Measurements from ENCODE around the gene LCE7A. TPM values are rescaled to one million over a fixed set of nuclear protein-coding genes. Genes with fewer than 3 reads are reported as not detected.

The LCE7A gene
- polyA plus RNA-seq, 3 donors = not detected

- no peak for DNase-seq
Observed at GRCh38 chr1:152880316-152880715, 20.5 kb downstream of the LCE7A start.

GRCh38 chr1:152880907-152881306 lies 21.1 kb downstream of the LCE7A start:
- DNase-seq = no peak

- no peak for DNase-seq
Observed at GRCh38 chr1:152884085-152884484, 24.3 kb downstream of the LCE7A start.

GRCh38 chr1:152884506-152884905 lies 24.7 kb downstream of the LCE7A start:
- DNase-seq = no peak

- DNase-seq = no peak
Observed at GRCh38 chr1:152884966-152885624, 25.3 kb downstream of the LCE7A start.

GRCh38 chr1:152886085-152886484 lies 26.3 kb downstream of the LCE7A start:
- DNase-seq = no peak

GRCh38 chr1:152886758-152887409 lies 27.1 kb downstream of the LCE7A start:
- DNase-seq = no peak

GRCh38 chr1:152888126-152888525 lies 28.3 kb downstream of the LCE7A start:
- no peak for DNase-seq

GRCh38 chr1:152899027-152899426 lies 39.2 kb downstream of the LCE7A start:
- DNase-seq = no peak

- DNase-seq = no peak
Observed at GRCh38 chr1:152899883-152900282, 40.1 kb downstream of the LCE7A start.

GRCh38 chr1:152901631-152902030 lies 41.8 kb downstream of the LCE7A start:
- DNase-seq = no peak

GRCh38 chr1:152902636-152903035 lies 42.8 kb downstream of the LCE7A start:
- DNase-seq = peak; percentile 43

- no peak for DNase-seq
Observed at GRCh38 chr1:152904688-152905440, 45.1 kb downstream of the LCE7A start.

GRCh38 chr1:152906023-152906565 lies 46.3 kb downstream of the LCE7A start:
- DNase-seq = no peak

GRCh38 chr1:152907686-152908601 lies 48.1 kb downstream of the LCE7A start, which contains the start of gene IVL:
Gene IVL (plus strand): TSS chr1:152908546. CDS start chr1:152909798, 1,252 bp downstream.
- DNase-seq = no peak

- DNase-seq = no peak
Observed at GRCh38 chr1:152909206-152909605, 49.4 kb downstream of the LCE7A start.

Other genes starting within 250 kb of the LCE7A start
- gene LCE3B, start 246.2 kb upstream of the LCE7A start, polyA plus RNA-seq (ENCODE audit: insufficient read length in 3 of 3) = not detected
- not detected for gene LCE3A, start 236.9 kb upstream of the LCE7A start, polyA plus RNA-seq (ENCODE audit: insufficient read length in 3 of 3)
- not detected for gene LCE2D, start 196.6 kb upstream of the LCE7A start, polyA plus RNA-seq (ENCODE audit: insufficient read length in 3 of 3)
- not detected for gene LCE2C, start 184.7 kb upstream of the LCE7A start, polyA plus RNA-seq (ENCODE audit: insufficient read length in 3 of 3)
- not detected for gene LCE2B, start 173.9 kb upstream of the LCE7A start, polyA plus RNA-seq (ENCODE audit: insufficient read length in 3 of 3)
- not detected for gene LCE2A, start 161.7 kb upstream of the LCE7A start, polyA plus RNA-seq (ENCODE audit: insufficient read length in 3 of 3)
- gene LCE4A, start 151.8 kb upstream of the LCE7A start, polyA plus RNA-seq (ENCODE audit: insufficient read length in 3 of 3) = not detected
- gene KPRP, start 102.0 kb upstream of the LCE7A start, polyA plus RNA-seq (ENCODE audit: insufficient read length in 3 of 3) = not detected
- not detected for gene LCE1F, start 84.9 kb upstream of the LCE7A start, polyA plus RNA-seq (ENCODE audit: insufficient read length in 3 of 3)
- gene LCE1E, start 73.7 kb upstream of the LCE7A start, polyA plus RNA-seq (ENCODE audit: insufficient read length in 3 of 3) = not detected
- gene LCE1D, start 63.3 kb upstream of the LCE7A start, polyA plus RNA-seq (ENCODE audit: insufficient read length in 3 of 3) = not detected
- gene LCE1C, start 53.3 kb upstream of the LCE7A start, polyA plus RNA-seq (ENCODE audit: insufficient read length in 3 of 3) = not detected
- gene LCE1B, start 48.0 kb upstream of the LCE7A start, polyA plus RNA-seq (ENCODE audit: insufficient read length in 3 of 3) = not detected
- not detected for gene LCE1A, start 32.5 kb upstream of the LCE7A start, polyA plus RNA-seq (ENCODE audit: insufficient read length in 3 of 3)
- gene LCE6A, start 17.1 kb upstream of the LCE7A start, polyA plus RNA-seq (ENCODE audit: insufficient read length in 3 of 3) = not detected
- gene SMCP, start 18.3 kb downstream of the LCE7A start, polyA plus RNA-seq (ENCODE audit: insufficient read length in 3 of 3) = not detected
- gene IVL, start 48.5 kb downstream of the LCE7A start, polyA plus RNA-seq (ENCODE audit: insufficient read length in 3 of 3) = under 1 TPM; 0.16 to 0.36 (median 0.21) TPM
- not detected for gene SPRR5, start 87.2 kb downstream of the LCE7A start, polyA plus RNA-seq (ENCODE audit: insufficient read length in 3 of 3)
- gene SPRR4, start 110.7 kb downstream of the LCE7A start, polyA plus RNA-seq (ENCODE audit: insufficient read length in 3 of 3) = not detected
- not detected for gene SPRR1A, start 124.1 kb downstream of the LCE7A start, polyA plus RNA-seq (ENCODE audit: insufficient read length in 3 of 3)
- gene SPRR3, start 141.8 kb downstream of the LCE7A start, polyA plus RNA-seq (ENCODE audit: insufficient read length in 3 of 3) = under 1 TPM in 1 of 3 donors, not detected in 2; 0.23 TPM
- gene SPRR1B, start 171.2 kb downstream of the LCE7A start, polyA plus RNA-seq (ENCODE audit: insufficient read length in 3 of 3) = not detected
- gene SPRR2D, start 181.1 kb downstream of the LCE7A start, polyA plus RNA-seq (ENCODE audit: insufficient read length in 3 of 3) = under 1 TPM in 1 of 3 donors, not detected in 2; 0.14 TPM
- not detected for gene SPRR2A, start 197.5 kb downstream of the LCE7A start, polyA plus RNA-seq (ENCODE audit: insufficient read length in 3 of 3)
- under 1 TPM in 1 of 3 donors, not detected in 2; 0.16 TPM for gene SPRR2B, start 211.6 kb downstream of the LCE7A start, polyA plus RNA-seq (ENCODE audit: insufficient read length in 3 of 3)
- not detected for gene SPRR2E, start 234.5 kb downstream of the LCE7A start, polyA plus RNA-seq (ENCODE audit: insufficient read length in 3 of 3)

Measured in renal pelvis (tissue), 4 donors.